GM21825 (cell line): ENCODE results near the gene PRKAB1.

Experiments
- ATAC-seq: cut with Tn5 transposase; IDR thresholded peaks from one replicate; pipeline ENCODE4 v1.9.1; 2021; ENCODE audit warnings: mild to moderate bottlenecking, moderate library complexity; ENCODE audit not compliant: unreplicated experiment

The PRKAB1 gene

GRCh38 chr12:119660076-119660475 is 7.9 kb upstream of the PRKAB1 start:
- no peak for ATAC-seq

GRCh38 chr12:119661882-119662281 is 6.1 kb upstream of the PRKAB1 start:
- no peak for ATAC-seq

- ATAC-seq, result no peak
Observed at GRCh38 chr12:119664642-119665041, 3.3 kb upstream of the PRKAB1 start.

GRCh38 chr12:119665164-119665929 is 2.6 kb upstream of the PRKAB1 start:
- no peak for ATAC-seq

- ATAC-seq, result no peak
Observed at GRCh38 chr12:119666226-119666795, 1.6 kb upstream of the PRKAB1 start.

- ATAC-seq, result no peak
Observed at GRCh38 chr12:119666900-119667576, 895 bp upstream of the PRKAB1 start.

- ATAC-seq, result no peak
Observed at GRCh38 chr12:119668324-119668841, 450 bp downstream of the PRKAB1 start.

- no peak for ATAC-seq
Observed at GRCh38 chr12:119669744-119670472, 2.0 kb downstream of the PRKAB1 start.

- no peak for ATAC-seq
Observed at GRCh38 chr12:119671070-119671469, 3.1 kb downstream of the PRKAB1 start.

- no peak for ATAC-seq
Observed at GRCh38 chr12:119672194-119672593, 4.3 kb downstream of the PRKAB1 start.

GRCh38 chr12:119673634-119674033 is 5.7 kb downstream of the PRKAB1 start:
- ATAC-seq, result no peak

- ATAC-seq, result no peak
Observed at GRCh38 chr12:119674560-119674959, 6.6 kb downstream of the PRKAB1 start.

GRCh38 chr12:119676022-119676421 is 8.1 kb downstream of the PRKAB1 start:
- no peak for ATAC-seq

- ATAC-seq, result no peak
Observed at GRCh38 chr12:119676573-119676972, 8.6 kb downstream of the PRKAB1 start.

- ATAC-seq, result no peak
Observed at GRCh38 chr12:119678459-119678858, 10.5 kb downstream of the PRKAB1 start.

- no peak for ATAC-seq
Observed at GRCh38 chr12:119679081-119679480, 11.1 kb downstream of the PRKAB1 start.

- no peak for ATAC-seq
Observed at GRCh38 chr12:119679490-119679889, 11.6 kb downstream of the PRKAB1 start.

- no peak for ATAC-seq
Observed at GRCh38 chr12:119681111-119681510, 13.2 kb downstream of the PRKAB1 start.

- ATAC-seq, result no peak
Observed at GRCh38 chr12:119681728-119682638, 14.1 kb downstream of the PRKAB1 start.

- ATAC-seq, result no peak
Observed at GRCh38 chr12:119682639-119683252, 14.8 kb downstream of the PRKAB1 start.
